ENCODE measurements around the gene DMD. TPM values are rescaled to one million over a fixed set of nuclear protein-coding genes. Genes with fewer than 3 reads are reported as not detected.

The DMD gene
- polyA plus RNA-seq, 3 donors = 0.23 TPM; not detected in 2

GRCh38 chrX:32501606-32502005, 709.7 kb downstream of the DMD start:
- Mint-ChIP-seq H3K27me3 (ENCODE audit: low read depth in 3 of 3) (peaks cover 0 to 2% (median under 1%) of the 10 kb centered on the region in 3 donors), H3K36me3 (no peaks in the 10 kb centered on the region), H3K9me3 (no peaks in the 10 kb centered on the region), H3K4me3 (no peak overlapping the region), H3K27ac (no peak overlapping the region), H3K4me1 (no peaks in the 10 kb centered on the region)
- Histone ChIP-seq H3K4me3 (replicated peaks in 1 of 3; ENCODE audit: low read depth in 2 of 3, low read length in 3 of 3) (no peak overlapping the region), H3K4me1 (ENCODE audit: control insufficient read depth in 1 of 2, insufficient read depth in 2 of 2, low read length in 2 of 2) (no peaks in the 10 kb centered on the region), H4K20me1 (ENCODE audit: insufficient read depth, low read length) (no peaks in the 10 kb centered on the region), H3K79me2 (ENCODE audit: insufficient read depth, low read length) (no peaks in the 10 kb centered on the region), H3K27ac (ENCODE audit: low read depth in 1 of 2, low read length in 2 of 2) (no peak overlapping the region), H3K36me3 (replicated peaks in 1 of 2; ENCODE audit: control insufficient read depth in 1 of 2, insufficient read depth in 2 of 2, low read length in 2 of 2) (no peaks in the 10 kb centered on the region), H3K27me3 (ENCODE audit: control insufficient read depth in 2 of 2, insufficient read depth in 2 of 2, low read length in 2 of 2) (no peaks in the 10 kb centered on the region), H2AFZ (ENCODE audit: insufficient read depth, low read depth, low read length, poor library complexity, severe bottlenecking) (no peak overlapping the region), H3K4me2 (replicated peaks; ENCODE audit: extremely low read depth, low read length, poor library complexity, severe bottlenecking) (no peak overlapping the region), H3K9ac (ENCODE audit: insufficient read depth, low read length, poor library complexity, severe bottlenecking) (no peak overlapping the region), H3K9me3 (replicated peaks in 1 of 2; ENCODE audit: control insufficient read depth in 1 of 2, insufficient read depth in 1 of 2, low read length in 2 of 2) (no peaks in the 10 kb centered on the region)
- no peak for TF ChIP-seq CTCF (IDR thresholded peaks at IDR 0.05)
- intact Hi-C loops (cut with micrococcal nuclease) = no loop called here
- no CpG with 5 or more reads among the region's 3 CpGs for WGBS (ENCODE audit: insufficient coverage)
- no peak for DNase-seq

- H3K9me3 ChIP-seq (replicated peaks in 1 of 2; ENCODE audit: control insufficient read depth in 1 of 2, insufficient read depth in 1 of 2, low read length in 2 of 2) = no peaks in the 10 kb centered on the region
- no peak overlapping the region for H3K27ac ChIP-seq (ENCODE audit: low read depth in 1 of 2, low read length in 2 of 2)
- H3K4me3 ChIP-seq (replicated peaks in 1 of 3; ENCODE audit: low read depth in 2 of 3, low read length in 3 of 3) = no peak overlapping the region
- WGBS (ENCODE audit: insufficient coverage) = no CpG with 5 or more reads among the region's 6 CpGs
- H3K4me1 Mint-ChIP-seq = no peaks in the 10 kb centered on the region
- H3K36me3 Mint-ChIP-seq = no peaks in the 10 kb centered on the region
- DNase-seq = no peak
- H3K9me3 Mint-ChIP-seq = no peaks in the 10 kb centered on the region
- H3K27me3 Mint-ChIP-seq (ENCODE audit: low read depth in 3 of 3) = peaks cover 0 to 5% (median 0%) of the 10 kb centered on the region in 3 donors
- no peak overlapping the region for H3K4me2 ChIP-seq (replicated peaks; ENCODE audit: extremely low read depth, low read length, poor library complexity, severe bottlenecking)
- no peaks in the 10 kb centered on the region for H3K36me3 ChIP-seq (replicated peaks in 1 of 2; ENCODE audit: control insufficient read depth in 1 of 2, insufficient read depth in 2 of 2, low read length in 2 of 2)
- no peak overlapping the region for H3K9ac ChIP-seq (ENCODE audit: insufficient read depth, low read length, poor library complexity, severe bottlenecking)
- H3K4me1 ChIP-seq (ENCODE audit: control insufficient read depth in 1 of 2, insufficient read depth in 2 of 2, low read length in 2 of 2) = no peaks in the 10 kb centered on the region
- no peak overlapping the region for H2AFZ ChIP-seq (ENCODE audit: insufficient read depth, low read depth, low read length, poor library complexity, severe bottlenecking)
- intact Hi-C loops (cut with micrococcal nuclease) = no loop called here
- no peaks in the 10 kb centered on the region for H3K27me3 ChIP-seq (ENCODE audit: control insufficient read depth in 2 of 2, insufficient read depth in 2 of 2, low read length in 2 of 2)
- H3K27ac Mint-ChIP-seq = no peak overlapping the region
- no peak overlapping the region for H3K4me3 Mint-ChIP-seq
- no peaks in the 10 kb centered on the region for H4K20me1 ChIP-seq (ENCODE audit: insufficient read depth, low read length)
- no peaks in the 10 kb centered on the region for H3K79me2 ChIP-seq (ENCODE audit: insufficient read depth, low read length)
- TF ChIP-seq CTCF (IDR thresholded peaks at IDR 0.05) = no peak
Measured at GRCh38 chrX:32496671-32497070, 714.7 kb downstream of the DMD start.

All from CD14-positive monocyte (primary cell).